HG02884 (cell line): Measurements from ENCODE around the gene BCL11A.
A peak's percentile ranks its signal among the peaks of the same experiment; 100 is the strongest.

Experiments
- ATAC-seq: cut with Tn5 transposase; IDR thresholded peaks from one replicate; pipeline ENCODE4 v1.9.1; 2021; ENCODE audit warnings: mild to moderate bottlenecking, moderate library complexity; ENCODE audit not compliant: unreplicated experiment

BCL11A gene

DNA sequence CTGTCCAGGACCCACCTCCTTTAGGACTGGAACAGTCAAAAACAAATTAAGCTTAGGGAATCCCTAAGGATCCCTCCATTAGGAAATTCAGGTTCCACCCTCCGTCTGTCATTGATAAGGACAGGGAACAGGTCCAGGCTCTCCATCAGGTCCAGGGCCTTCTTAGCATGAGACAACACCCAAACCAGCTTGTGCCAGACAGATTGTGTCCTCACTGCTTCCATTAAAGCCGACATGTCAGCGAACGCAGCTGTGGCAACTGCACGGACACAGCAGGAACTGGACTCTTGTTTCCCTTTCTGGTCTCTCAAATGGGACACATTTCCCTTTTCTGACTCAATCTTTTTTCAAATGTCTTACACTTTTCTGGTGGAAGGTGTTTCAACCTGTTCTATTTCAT is 81.4 kb downstream of the BCL11A start:
- no peak for ATAC-seq

DNA sequence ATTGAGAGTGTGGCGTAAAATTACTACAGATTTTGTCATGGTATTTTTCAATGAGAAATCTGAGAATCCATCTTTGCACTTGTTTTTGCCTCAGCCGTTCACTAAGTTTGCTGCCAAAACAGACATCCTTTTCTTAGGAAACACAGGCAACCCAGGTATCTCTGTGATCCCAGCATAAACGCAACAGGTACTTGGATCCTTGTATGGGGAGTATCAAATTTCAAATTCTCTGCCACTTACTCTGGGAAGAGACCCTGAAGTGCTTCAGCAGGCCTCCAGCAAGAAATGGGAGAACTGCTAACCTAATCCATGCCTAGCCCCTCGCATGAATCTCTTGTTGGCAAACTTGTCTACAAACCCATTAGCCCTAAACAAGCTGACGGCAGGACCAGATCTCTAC is 83.1 kb downstream of the BCL11A start:
- no peak for ATAC-seq

DNA sequence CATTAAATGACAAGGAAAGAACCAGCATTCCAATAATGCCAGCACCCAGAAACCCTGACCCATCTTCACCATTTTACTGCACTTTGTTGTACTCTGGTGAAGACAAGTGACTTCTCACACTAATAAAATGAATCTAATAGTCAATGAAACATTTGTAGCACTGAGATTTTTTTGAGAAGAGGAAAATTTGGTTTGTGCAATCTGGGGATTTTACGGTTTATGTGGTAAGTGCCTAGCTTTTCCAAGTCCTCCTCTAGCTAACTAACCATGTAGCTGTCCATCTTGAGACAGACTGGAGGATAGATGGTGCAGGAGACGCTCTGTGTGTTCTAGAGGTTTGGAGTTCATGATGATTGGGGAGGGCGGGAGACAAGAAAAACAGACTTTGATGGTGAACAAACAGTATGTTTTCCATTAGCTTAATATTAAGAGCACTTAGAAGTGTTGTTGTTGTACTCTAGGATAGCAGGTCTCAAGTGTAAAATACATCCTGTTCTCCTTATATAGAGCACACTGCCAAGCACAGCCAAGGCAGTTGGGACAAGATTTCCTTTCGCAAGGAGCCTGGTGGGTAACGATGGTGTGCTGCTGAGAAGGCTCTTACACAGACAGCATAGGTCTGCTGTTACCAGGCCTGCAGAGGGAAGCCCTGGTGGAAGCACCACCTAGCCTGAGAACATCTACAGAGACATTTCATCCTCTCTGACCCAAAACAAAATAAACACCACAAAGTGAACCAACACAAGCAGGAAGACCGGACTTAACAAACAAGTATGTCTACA is 83.7 kb downstream of the BCL11A start:
- ATAC-seq: no peak

DNA sequence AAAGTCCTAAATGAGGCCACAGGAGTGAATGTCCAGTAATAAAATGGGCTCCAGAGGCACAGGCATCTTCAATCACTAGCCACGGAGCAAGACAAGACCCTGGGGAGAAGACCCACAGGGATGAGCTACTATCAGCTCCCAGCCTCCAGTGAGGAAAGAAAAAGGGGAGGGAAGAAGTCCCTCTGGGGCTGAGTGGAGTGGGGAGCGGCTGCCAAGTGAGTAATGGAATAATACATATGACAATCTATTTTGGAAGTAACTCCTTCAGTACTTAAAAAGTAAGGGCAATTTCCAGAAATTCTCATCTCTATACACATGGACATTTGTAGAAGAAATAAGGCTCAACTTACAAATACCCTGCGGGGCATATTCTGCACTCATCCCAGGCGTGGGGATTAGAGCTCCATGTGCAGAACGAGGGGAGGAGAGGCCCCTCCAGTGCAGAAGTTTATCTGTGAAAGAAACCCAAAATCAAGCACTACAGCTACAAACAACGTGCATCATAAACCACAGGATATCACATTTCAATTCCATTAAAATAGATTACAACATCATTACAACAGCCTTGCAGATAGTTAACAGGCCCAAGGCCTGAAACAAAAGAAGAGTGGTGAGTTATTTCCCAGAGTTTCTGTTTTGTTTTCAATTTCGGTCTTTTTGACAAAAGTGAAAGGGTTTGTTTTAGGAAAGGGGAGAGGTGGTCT is 84.9 kb downstream of the BCL11A start:
- ATAC-seq: no peak

DNA sequence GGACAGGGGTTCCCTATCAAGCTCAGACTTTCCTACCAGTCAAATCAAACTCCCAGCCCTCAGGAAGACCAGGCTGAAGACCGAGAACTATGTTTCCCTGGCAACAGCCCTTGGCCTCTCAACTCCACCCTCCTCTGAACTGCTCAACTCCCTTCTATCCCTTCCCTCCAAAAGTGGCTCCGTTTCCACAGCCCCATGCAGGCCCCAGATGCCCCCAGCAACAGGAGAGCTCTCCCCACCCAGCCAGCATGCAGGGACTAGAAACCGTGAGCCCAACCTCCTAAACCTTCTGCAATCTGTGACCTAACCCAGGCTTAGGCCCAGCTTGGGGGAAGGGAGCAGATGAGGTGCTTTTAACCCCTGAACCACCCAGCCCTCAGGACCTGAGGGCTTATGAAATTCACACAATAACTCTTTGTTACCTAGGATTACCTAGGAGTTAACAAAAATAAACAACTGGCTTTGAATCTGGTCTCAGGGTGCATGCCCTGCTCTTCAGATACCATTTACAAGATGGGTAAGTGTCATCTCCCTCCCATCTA is 87.2 kb downstream of the BCL11A start:
- no peak for ATAC-seq

DNA sequence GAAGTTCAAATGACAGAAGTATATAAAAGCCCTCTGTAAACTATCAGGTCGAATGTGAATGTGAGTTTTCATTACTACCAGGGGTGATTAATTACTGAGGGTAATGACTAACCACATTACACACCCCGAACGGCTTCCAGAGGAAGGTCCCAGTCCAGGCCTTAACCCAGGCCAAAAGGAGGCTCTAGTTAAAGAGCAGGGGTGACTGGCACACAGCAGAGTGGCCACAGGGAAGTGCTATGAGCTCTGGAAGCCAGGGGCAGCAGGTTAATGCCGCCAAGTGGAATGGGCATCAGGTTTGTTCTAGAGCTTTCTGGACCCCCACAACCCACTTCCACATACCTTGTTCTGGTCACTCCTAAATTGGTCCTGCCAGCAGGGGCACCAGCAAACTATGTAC is 87.7 kb downstream of the BCL11A start:
- no peak for ATAC-seq

DNA sequence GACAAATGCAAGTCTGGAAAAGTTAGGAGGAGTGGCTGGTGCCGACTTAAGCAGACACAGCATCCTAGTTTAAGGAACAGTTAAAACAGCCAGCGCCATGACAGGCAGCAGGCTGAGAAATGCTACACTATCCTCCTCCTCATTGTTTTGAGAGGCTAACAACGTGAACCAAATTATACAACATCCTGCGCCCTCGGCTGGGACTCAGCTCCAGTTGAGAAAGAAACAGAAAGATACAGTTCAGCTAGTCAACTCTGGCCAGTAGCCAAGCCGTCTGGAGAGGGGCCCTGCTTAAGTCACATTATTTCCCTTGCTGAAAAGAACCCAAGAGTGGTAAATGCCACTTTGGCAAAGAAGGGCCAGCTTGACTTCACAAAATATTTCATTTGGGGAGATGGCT is 90.2 kb downstream of the BCL11A start:
- ATAC-seq: no peak

DNA sequence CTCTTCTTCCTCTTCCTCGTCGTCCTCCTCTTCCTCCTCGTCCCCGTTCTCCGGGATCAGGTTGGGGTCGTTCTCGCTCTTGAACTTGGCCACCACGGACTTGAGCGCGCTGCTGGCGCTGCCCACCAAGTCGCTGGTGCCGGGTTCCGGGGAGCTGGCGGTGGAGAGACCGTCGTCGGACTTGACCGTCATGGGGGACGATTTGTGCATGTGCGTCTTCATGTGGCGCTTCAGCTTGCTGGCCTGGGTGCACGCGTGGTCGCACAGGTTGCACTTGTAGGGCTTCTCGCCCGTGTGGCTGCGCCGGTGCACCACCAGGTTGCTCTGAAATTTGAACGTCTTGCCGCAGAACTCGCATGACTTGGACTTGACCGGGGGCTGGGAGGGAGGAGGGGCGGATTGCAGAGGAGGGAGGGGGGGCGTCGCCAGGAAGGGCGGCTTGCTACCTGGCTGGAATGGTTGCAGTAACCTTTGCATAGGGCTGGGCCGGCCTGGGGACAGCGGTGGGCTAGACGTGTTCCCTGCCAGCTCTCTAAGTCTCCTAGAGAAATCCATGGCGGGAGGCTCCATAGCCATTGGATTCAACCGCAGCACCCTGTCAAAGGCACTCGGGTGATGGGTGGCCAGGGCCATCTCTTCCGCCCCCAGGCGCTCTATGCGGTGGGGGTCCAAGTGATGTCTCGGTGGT is 91.9 kb downstream of the BCL11A start:
- ATAC-seq: no peak

DNA sequence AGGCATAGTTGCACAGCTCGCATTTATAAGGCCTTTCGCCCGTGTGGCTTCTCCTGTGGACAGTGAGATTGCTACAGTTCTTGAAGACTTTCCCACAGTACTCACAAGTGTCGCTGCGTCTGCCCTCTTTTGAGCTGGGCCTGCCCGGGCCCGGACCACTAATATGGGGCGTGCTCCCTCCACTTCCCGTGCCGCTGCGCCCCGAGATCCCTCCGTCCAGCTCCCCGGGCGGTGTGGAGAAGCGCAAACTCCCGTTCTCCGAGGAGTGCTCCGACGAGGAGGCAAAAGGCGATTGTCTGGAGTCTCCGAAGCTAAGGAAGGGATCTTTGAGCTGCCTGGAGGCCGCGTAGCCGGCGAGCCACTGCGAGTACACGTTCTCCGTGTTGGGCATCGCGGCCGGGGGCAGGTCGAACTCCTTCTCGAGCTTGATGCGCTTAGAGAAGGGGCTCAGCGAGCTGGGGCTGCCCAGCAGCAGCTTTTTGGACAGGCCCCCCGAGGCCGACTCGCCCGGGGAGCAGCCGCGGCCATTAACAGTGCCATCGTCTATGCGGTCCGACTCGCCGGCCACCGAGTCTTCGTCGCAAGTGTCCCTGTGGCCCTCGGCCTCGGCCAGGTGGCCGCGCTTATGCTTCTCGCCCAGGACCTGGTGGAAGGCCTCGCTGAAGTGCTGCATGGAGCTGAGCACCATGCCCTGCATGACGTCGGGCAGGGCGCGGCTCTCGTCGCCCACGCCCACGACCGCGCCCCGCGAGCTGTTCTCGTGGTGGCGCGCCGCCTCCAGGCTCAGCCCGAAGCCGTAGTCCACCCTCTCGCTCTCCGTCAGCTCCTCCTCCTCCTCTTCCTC is 92.7 kb downstream of the BCL11A start:
- ATAC-seq: no peak

DNA sequence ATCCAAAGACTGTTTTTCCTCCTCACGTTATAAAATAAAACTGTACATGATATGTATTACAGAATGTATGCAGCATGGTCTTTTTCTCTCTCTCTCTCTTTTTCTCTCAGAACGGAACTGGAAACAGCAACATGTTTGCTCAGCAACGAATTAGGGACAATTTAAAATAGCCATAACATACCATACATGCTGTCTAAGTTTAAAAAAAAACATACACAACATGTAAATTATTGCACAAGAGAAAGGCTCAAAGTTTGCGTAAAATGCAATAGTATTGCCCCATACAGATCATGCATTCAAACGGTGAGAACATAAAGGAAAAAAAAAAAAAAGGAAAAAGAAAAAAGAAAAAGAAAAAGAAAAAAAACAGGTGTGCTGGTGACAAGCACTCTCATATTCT is 93.6 kb downstream of the BCL11A start:
- no peak for ATAC-seq

DNA sequence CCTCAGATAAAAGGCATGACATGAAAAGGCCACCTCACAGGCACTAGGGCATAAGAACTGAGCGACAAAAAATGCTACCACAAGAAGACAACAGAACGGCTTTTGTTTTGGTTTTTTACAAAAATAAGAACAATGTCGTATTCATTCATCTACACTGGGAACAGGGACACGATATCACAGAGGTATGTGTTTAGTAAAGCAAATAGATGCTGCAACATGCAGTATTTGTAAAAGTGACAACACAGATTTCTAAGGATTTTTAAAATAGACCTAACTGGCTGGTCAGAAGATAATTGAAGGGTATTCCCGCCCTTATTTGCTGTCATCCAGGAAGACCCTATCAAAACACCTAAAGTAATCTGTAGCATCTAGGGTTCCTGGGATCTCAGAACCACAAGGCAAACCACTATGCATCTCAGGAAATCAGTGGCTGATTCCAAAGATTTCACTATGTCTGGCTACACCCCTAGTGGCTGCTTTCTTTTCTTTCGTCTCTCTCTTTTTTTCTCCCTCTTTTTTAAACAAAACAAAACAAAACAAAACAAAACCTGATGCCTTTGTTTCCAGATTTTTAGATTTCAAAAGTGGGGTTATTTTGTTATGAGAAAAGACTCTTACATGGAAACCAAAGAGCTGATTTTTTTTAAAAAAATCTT is 97.2 kb downstream of the BCL11A start:
- no peak for ATAC-seq

DNA sequence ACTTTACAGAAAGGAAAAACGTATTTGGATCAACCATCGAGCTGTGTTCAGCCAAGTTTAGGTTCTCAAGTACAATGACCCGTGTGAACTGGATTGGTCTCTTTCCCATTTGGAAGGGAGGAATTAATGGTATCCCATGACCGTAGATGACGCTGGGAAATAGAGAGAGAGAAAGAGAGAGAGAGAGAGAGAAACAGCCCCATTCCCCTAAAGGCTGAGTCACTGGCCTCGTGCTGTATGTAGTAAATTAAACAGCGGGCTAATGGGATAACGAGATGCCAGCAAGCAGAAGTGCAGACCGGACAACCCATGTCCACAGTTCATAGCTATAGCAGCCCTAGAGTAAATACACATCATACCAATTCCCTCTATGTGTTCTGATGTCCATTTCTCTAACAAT is 99.6 kb downstream of the BCL11A start:
- no peak for ATAC-seq

DNA sequence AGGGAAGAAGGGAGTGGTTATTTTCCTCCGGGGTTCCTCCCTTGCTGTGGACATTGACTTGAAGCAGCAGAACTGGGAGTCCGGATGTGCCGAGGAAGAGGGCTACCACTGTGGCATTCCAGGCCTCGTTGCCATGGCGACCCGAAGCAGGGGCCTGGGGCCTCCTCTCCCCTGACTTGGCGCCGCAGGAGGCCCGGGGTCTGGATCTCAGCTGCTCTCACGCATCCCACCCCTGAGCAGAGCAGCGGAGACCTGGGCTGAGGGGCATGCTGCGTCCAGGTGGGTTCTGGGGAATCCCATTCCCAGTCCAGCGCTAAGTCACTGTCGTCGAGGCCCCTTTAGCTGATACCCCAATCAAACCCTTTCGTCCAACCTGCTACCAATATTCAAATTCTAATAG is 100.2 kb downstream of the BCL11A start:
- ATAC-seq: no peak

DNA sequence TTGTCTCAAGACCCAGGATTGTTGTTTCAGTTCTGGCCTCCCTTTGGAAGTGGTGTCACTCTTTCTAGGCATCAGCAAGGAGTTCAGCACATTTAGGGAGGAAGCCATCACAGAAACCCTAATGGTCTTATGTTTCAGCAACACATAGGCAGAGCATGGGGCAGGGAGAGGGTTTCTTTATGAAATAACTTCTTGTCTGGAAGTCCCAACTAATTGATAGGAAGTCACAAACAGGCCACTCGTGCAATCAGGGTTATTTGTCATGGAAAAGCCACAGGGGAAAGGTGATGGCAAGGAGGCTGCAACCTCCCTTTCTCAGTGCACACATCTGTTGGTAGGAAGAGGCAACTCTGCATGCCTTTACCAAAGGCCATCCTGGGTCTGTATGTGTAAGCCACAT is 103.0 kb downstream of the BCL11A start:
- no peak for ATAC-seq

DNA sequence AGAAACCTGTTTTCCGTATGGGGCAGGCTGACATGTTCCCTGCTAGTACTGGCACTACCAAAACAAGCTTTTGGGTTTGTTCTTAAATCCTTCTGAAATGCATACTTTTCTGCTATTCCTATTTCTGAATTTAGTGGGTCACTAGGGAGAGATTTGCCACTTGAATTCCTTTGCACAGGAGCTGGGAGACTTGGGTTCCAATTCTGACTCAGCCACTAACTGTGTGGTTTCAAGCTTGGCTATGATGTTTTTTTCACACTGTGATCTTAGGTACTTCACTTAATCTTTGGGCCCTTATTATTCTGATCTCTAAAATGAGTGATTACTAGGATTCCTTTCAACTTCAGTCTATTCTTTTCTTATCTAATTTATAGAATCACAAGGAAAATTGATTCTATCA is 105.5 kb downstream of the BCL11A start:
- ATAC-seq: no peak

DNA sequence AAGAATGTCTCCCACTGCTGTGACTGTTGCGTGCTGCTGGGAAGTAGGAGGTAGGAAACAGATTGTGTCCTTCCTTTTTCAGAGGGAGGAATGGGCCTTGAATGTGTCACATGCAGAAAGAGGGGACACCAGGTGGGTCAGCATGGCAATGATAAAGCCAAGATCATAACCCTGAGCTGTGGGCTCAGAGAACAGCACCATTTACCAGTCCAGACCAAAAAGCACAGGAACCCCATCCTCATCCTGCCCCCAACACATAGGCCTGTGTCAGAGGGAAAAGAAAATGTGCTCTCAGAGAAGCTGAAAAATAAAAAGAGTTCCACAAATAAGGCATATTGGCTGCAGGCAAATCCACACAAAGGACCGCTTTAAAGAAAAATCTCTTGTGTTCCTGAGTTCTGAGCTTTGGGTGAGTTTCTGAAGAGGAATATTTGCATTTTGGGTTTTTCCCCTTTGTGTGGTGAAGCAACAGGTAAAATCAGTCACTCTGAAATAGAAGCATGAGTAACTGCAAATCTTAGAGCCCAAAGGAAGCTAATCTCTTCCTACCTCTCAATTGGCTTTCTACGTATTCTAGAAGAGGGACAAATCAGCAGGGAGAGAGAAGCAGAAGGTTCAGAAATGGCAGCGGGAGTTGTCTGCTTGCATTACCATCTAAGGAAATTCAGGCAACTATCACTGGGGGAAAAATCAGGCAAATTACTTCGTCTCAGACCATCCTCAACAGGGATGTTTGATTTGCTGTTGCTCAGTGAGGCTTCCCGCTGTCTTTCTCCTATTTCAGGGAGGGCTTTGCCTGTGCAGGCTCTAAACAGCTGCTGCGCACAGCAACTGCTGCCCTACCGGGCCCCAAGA is 106.8 kb downstream of the BCL11A start:
- peak; percentile 86 for ATAC-seq

DNA sequence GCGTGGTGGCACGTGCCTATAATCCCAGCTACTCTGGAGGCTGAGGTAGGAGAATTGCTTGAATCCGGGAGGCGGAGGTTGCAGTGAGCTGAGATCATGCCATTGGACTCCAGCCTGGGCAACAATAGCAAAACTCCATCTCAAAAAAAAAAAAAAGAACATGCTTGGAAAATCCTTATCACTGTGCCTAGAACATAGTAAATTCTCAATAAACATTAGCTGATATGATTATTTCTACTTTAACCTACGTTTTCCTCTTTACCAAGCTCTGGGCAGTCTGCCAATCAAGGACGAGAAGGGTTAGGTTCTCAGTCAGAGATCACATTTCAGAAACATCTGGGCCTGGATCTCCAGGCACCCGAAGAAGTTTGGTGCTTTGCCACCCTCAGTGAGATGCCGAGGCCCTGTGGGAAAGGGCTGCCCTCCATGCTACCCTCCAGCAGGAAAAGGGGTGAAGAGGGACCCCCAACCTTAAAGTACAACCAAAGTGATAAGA is 107.7 kb downstream of the BCL11A start:
- no peak for ATAC-seq

DNA sequence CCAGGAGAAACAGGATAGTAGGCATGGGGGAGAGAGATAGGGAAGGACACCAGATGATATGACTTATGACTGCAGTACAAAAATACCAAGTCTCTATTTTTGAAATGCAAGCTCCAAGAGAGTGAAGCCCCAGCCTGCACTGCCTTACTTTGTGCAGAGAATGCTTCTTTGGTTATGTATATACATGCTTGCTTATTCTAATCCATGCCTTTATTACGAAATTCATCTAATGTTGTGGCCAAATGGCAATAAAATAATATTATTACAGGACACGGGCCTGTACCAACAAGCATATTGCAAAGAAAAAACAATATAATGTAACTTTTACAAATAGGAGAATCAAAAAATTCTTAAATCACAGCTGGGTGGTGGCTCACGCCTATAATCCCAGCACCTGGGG is 110.8 kb downstream of the BCL11A start:
- no peak for ATAC-seq

DNA sequence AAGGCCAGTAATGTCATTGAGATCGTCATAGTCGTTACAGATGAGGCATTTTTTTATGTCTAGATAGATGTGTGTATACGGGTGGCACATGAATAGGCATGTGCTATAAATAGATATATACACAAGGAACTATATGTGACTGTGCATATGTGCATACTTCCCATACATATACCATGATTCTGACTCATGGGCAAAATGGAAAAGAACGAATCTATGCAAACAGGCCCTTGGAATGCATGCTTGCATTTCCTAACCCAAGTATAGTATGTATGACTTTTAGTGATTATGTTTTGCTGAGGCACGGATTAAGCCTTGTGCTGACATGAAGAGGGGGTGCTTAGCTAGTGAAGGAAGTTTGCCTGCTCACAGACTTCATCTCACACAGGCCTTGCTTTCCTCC is 111.7 kb downstream of the BCL11A start:
- no peak for ATAC-seq
